Measurements from ENCODE around the gene CCM2L.

- no peak for TF ChIP-seq POLR2AphosphoS5 (IDR thresholded peaks at IDR 0.05)
- no peak for TF ChIP-seq CTCF (IDR thresholded peaks at IDR 0.05)
- no peak for TF ChIP-seq POLR2A (IDR thresholded peaks at IDR 0.05)
These were observed 65.3 kb downstream of the CCM2L start for GRCh38 chr20:32075534-32075933.

All from prostate gland (tissue), 2 donors.